Globus pallidus (tissue), 1 donor: ENCODE data around the gene FCHSD2.
"Not testable (repeated sequence)": the region's sequence is repeated elsewhere in the genome, so short reads cannot be mapped to it uniquely, and the experiment has no call there.

Experiments used
- DNase-seq: peaks from one replicate; pipeline ENCODE4 v3.0.0-alpha.2; 2015; ENCODE audit warnings: low spot score

FCHSD2 gene

GRCh38 chr11:73011126-73011817, 130.8 kb downstream of the FCHSD2 start:
- no peak for DNase-seq

- DNase-seq, result no peak
These were observed 132.1 kb downstream of the FCHSD2 start for GRCh38 chr11:73009972-73010371.

- no peak for DNase-seq
These were observed 138.0 kb downstream of the FCHSD2 start for GRCh38 chr11:73004088-73004487.

GRCh38 chr11:73003088-73003487, 139.0 kb downstream of the FCHSD2 start:
- no peak for DNase-seq

GRCh38 chr11:73002214-73002613, 139.9 kb downstream of the FCHSD2 start:
- DNase-seq, result no peak

GRCh38 chr11:73001615-73002014, 140.5 kb downstream of the FCHSD2 start:
- no peak for DNase-seq

- DNase-seq, result no peak
These were observed 143.4 kb downstream of the FCHSD2 start for GRCh38 chr11:72998676-72999075.

- peak; percentile 24 for DNase-seq
These were observed 145.2 kb downstream of the FCHSD2 start for GRCh38 chr11:72996959-72997358.

- DNase-seq, result no peak
These were observed 152.4 kb downstream of the FCHSD2 start for GRCh38 chr11:72989727-72990126.

- no peak for DNase-seq
These were observed 153.3 kb downstream of the FCHSD2 start for GRCh38 chr11:72988821-72989220.

GRCh38 chr11:72985645-72986044, 156.5 kb downstream of the FCHSD2 start:
- no peak for DNase-seq

GRCh38 chr11:72984453-72985077, 157.6 kb downstream of the FCHSD2 start:
- DNase-seq, result no peak

- DNase-seq, result no peak
These were observed 158.6 kb downstream of the FCHSD2 start for GRCh38 chr11:72983560-72983959.

GRCh38 chr11:72981971-72982685, 160.0 kb downstream of the FCHSD2 start:
- DNase-seq, result no peak

GRCh38 chr11:72981080-72981479, 161.0 kb downstream of the FCHSD2 start:
- DNase-seq, result no peak

GRCh38 chr11:72977782-72978181, 164.3 kb downstream of the FCHSD2 start:
- not testable (repeated sequence) for DNase-seq

- DNase-seq, result not testable (repeated sequence)
These were observed 165.6 kb downstream of the FCHSD2 start for GRCh38 chr11:72976522-72976892.

- no peak for DNase-seq
These were observed 166.2 kb downstream of the FCHSD2 start for GRCh38 chr11:72975778-72976521.

- no peak for DNase-seq
These were observed 167.5 kb downstream of the FCHSD2 start for GRCh38 chr11:72974487-72975205.

GRCh38 chr11:72972496-72973128, 169.5 kb downstream of the FCHSD2 start:
- no peak for DNase-seq
